Osteoblast (primary cell): Measurements from ENCODE around the gene ATP1A3. TPM values are rescaled to one million over a fixed set of nuclear protein-coding genes. Genes with fewer than 3 reads are reported as not detected.

Experiments used
- DNase-seq: peaks from one replicate; pipeline ENCODE4 v3.0.0; 2011; ENCODE audit warnings: low spot score, mixed read lengths; ENCODE audit not compliant: insufficient read length; ENCODE audit errors: missing footprints
- H2AFZ ChIP-seq: 2 replicates; pipeline ENCODE4 v1.6.0; 2011; ENCODE audit warnings: mild to moderate bottlenecking, low read length
- H3K27ac ChIP-seq: 2 replicates; pipeline ENCODE4 v1.5.1; 2011; ENCODE audit warnings: mild to moderate bottlenecking, low read depth, low read length, moderate library complexity
- H3K27me3 ChIP-seq: 2 replicates; pipeline ENCODE4 v1.6.0; 2012; ENCODE audit warnings: mild to moderate bottlenecking, control low read depth, inconsistent platforms, low read length, moderate library complexity; ENCODE audit not compliant: insufficient read depth
- H3K36me3 ChIP-seq: 2 replicates; pipeline ENCODE4 v1.5.1; 2011; ENCODE audit warnings: mild to moderate bottlenecking, low read length, control low read depth, moderate library complexity; ENCODE audit not compliant: insufficient read depth
- H3K4me1 ChIP-seq: 2 replicates; pipeline ENCODE4 v1.5.1; 2011; ENCODE audit warnings: mild to moderate bottlenecking, low read length, control low read depth, moderate library complexity; ENCODE audit not compliant: insufficient read depth
- H3K4me2 ChIP-seq: 2 replicates; pipeline ENCODE4 v1.6.0; 2011; ENCODE audit warnings: mild to moderate bottlenecking, low read length; ENCODE audit not compliant: insufficient read depth
- H3K4me3 ChIP-seq: fragments of 200-600 bp; sonication (generic); 3 replicates; pipeline ENCODE4 v1.5.1; 2012; ENCODE audit warnings: mild to moderate bottlenecking, low read length, inconsistent platforms; ENCODE audit not compliant: insufficient read depth
- H3K79me2 ChIP-seq: 2 replicates; pipeline ENCODE4 v1.6.0; 2012; ENCODE audit warnings: mild to moderate bottlenecking, low read length, control low read depth, inconsistent platforms; ENCODE audit not compliant: insufficient read depth
- H3K9me3 ChIP-seq: 2 replicates; pipeline ENCODE4 v1.5.1; 2011; ENCODE audit warnings: low read depth, low read length, control low read depth
- H4K20me1 ChIP-seq: 2 replicates; pipeline ENCODE4 v1.6.0; 2012; ENCODE audit warnings: mild to moderate bottlenecking, low read length, control low read depth; ENCODE audit not compliant: insufficient read depth
- total RNA-seq: library from RNA; depleted of rRNA; stranded (reverse); fragments of >200 nt; gene quantifications from 2 replicates; pipeline ENCODE4 v1.2.3, GENCODE V29; 2012
- TF ChIP-seq, protein P1 (sequence below): IDR thresholded peaks from 2 replicates; pipeline ENCODE4 v1.5.1; 2011; ENCODE audit warnings: mild to moderate bottlenecking, low read depth, low read length, moderate library complexity; ENCODE audit errors: extremely low read depth

ATP1A3 gene
- total RNA-seq, 1 donor: under 0.01 TPM

- H3K36me3 ChIP-seq: no peaks in the 10 kb centered on the region
- peak overlapping the region; percentile 64 for H3K4me3 ChIP-seq
- peak overlapping the region; percentile 73 for H3K4me2 ChIP-seq
- H3K27me3 ChIP-seq: peaks cover 50% of the 10 kb centered on the region
- H3K79me2 ChIP-seq: no peaks in the 10 kb centered on the region
- DNase-seq: no peak
- TF ChIP-seq, protein P1, sequence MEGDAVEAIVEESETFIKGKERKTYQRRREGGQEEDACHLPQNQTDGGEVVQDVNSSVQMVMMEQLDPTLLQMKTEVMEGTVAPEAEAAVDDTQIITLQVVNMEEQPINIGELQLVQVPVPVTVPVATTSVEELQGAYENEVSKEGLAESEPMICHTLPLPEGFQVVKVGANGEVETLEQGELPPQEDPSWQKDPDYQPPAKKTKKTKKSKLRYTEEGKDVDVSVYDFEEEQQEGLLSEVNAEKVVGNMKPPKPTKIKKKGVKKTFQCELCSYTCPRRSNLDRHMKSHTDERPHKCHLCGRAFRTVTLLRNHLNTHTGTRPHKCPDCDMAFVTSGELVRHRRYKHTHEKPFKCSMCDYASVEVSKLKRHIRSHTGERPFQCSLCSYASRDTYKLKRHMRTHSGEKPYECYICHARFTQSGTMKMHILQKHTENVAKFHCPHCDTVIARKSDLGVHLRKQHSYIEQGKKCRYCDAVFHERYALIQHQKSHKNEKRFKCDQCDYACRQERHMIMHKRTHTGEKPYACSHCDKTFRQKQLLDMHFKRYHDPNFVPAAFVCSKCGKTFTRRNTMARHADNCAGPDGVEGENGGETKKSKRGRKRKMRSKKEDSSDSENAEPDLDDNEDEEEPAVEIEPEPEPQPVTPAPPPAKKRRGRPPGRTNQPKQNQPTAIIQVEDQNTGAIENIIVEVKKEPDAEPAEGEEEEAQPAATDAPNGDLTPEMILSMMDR: no peak
- H2AFZ ChIP-seq: peak overlapping the region; percentile 59
- H4K20me1 ChIP-seq: no peaks in the 10 kb centered on the region
- peaks cover 7% of the 10 kb centered on the region for H3K4me1 ChIP-seq
- H3K27ac ChIP-seq: no peak overlapping the region
- no peaks in the 10 kb centered on the region for H3K9me3 ChIP-seq
Measured at GRCh38 chr19:41927497-41928192, 66.4 kb downstream of the ATP1A3 start.

GRCh38 chr19:41926763-41927496 is 67.1 kb downstream of the ATP1A3 start:
- Histone ChIP-seq H3K4me2 (no peak overlapping the region), H3K4me1 (peaks cover 3% of the 10 kb centered on the region), H3K27me3 (peaks cover 49% of the 10 kb centered on the region), H3K9me3 (no peaks in the 10 kb centered on the region), H3K79me2 (no peaks in the 10 kb centered on the region), H4K20me1 (no peaks in the 10 kb centered on the region), H3K36me3 (no peaks in the 10 kb centered on the region), H2AFZ (no peak overlapping the region), H3K27ac (no peak overlapping the region), H3K4me3 (no peak overlapping the region)
- no peak for DNase-seq
- TF ChIP-seq, protein P1: no peak

- no peaks in the 10 kb centered on the region for H3K36me3 ChIP-seq
- H2AFZ ChIP-seq: no peak overlapping the region
Measured at GRCh38 chr19:41926028-41926762, 67.8 kb downstream of the ATP1A3 start.

More at GRCh38 chr19:41926028-41926762, 67.8 kb downstream of the ATP1A3 start:
- Histone ChIP-seq H3K4me2 (no peak overlapping the region), H3K79me2 (no peaks in the 10 kb centered on the region), H3K4me3 (no peak overlapping the region), H4K20me1 (no peaks in the 10 kb centered on the region), H3K27me3 (peaks cover 48% of the 10 kb centered on the region), H3K27ac (no peak overlapping the region), H3K9me3 (no peaks in the 10 kb centered on the region), H3K4me1 (peaks cover 3% of the 10 kb centered on the region)
- no peak for DNase-seq
- TF ChIP-seq, protein P1: no peak
